ENCODE data around the gene BIRC7.

GRCh38 chr20:63190828-63191227, 44.9 kb upstream of the BIRC7 start:
- TF ChIP-seq POLR2A (IDR thresholded peaks at IDR 0.05; ENCODE audit: low read depth), result no peak
- no peak for TF ChIP-seq CTCF (IDR thresholded peaks at IDR 0.05)
